ENCODE measurements around the gene BCAS1.
"Not testable (repeated sequence)": the region's sequence is repeated elsewhere in the genome, so short reads cannot be mapped to it uniquely, and the experiment has no call there.

The BCAS1 gene

GRCh38 chr20:54026295-54027064 lies 43.9 kb downstream of the BCAS1 start:
- Histone ChIP-seq H3K4me3 (no peak overlapping the region), H3K27ac (no peak overlapping the region)

DNA sequence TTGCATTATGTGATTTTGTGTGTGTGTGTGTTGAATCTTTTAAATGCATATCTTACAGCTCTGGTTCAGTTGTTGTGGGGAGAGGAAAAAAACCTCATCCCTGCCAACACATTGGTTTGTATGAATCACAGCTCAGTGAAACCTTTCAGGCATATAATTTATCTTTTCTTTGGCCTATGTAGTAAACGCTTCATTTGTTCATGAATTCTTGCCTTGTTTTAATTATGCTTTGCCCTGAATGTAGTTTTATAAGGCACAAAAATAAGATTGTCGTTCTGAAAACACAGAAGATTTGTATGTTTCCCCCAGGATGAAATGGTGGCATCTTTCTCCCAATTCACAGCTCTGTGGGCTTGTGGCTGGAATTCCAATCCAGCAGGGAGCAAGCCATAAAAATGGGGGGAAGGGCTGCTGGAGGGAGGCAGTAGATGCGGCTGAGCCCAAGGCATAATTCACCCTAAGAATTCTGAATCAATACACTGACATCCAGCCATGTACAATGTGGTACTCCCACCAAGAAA lies 45.1 kb downstream of the BCAS1 start:
- Histone ChIP-seq H3K27ac (peak overlapping the region in 5 of 21 experiments; percentile 13 to 40 (median 29)), H3K4me3 (no peak overlapping the region)

GRCh38 chr20:54023406-54023805 lies 47.0 kb downstream of the BCAS1 start:
- Histone ChIP-seq H3K27ac (no peak overlapping the region), H3K4me3 (no peak overlapping the region)

GRCh38 chr20:54021446-54022235 lies 48.8 kb downstream of the BCAS1 start:
- Histone ChIP-seq H3K27ac (no peak overlapping the region), H3K4me3 (no peak overlapping the region)

DNA sequence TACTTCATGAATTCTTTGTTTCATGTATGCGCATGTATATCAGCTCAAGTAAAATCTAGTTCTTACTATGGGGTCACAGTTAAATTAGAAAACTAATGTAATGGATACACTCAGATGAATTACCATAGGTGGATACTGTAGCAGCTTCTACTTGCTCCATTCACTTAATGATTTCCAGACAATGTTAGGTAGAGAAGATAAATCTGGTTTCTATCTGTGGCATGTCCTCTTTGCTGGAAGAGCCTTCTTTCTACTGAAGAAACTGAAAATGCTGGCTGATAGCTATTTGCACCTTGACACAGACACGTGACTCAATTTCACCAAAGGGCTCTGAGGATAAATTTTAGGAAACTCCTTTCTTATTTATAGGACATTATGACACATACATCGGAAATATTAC lies 49.5 kb downstream of the BCAS1 start:
- no peak overlapping the region for H3K27ac ChIP-seq
- no peak overlapping the region for H3K4me3 ChIP-seq

- Histone ChIP-seq H3K27ac (no peak overlapping the region), H3K4me3 (no peak overlapping the region)
These were observed 50.0 kb downstream of the BCAS1 start for GRCh38 chr20:54020348-54020747.

- no peak overlapping the region for H3K4me3 ChIP-seq
- H3K27ac ChIP-seq: no peak overlapping the region
These were observed 50.8 kb downstream of the BCAS1 start for GRCh38 chr20:54019585-54019984.

DNA sequence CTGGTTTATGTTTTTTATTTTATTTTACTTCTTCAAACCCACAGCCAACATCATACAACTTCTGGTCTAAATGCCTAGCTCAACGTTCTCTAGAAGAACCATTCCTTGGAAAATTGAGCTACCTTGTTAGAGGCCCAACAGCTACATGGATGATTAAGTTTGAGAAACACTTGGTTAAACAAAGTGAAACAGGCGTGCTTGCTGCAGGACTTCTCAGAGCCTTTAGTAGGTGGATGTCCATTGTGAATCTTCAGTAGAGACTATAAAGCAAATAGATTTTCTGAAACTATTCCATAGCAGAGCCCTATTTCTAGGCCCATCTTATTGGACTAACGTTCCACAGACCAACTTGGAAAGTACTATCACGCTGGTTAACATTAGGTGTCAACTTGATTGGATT lies 51.3 kb downstream of the BCAS1 start:
- no peak overlapping the region for H3K4me3 ChIP-seq
- no peak overlapping the region for H3K27ac ChIP-seq

DNA sequence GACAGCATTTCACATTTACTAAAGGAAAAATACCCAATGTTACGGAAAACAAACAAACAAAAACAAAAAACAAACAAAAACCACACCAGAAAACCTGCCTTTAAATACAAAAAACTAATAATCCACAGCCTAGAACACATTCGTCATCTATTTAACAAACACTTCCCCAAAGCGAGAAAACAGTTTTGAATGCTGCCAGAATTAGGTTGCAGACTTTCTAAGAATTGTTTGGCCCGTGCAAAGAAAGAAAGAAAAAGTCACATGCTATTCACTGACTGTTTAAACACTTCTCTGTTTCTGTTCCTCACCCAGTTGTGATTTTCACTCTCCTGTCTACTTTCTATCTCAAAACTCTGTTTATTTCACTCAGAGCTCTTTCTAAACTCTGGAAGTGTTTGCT lies 52.5 kb downstream of the BCAS1 start:
- H3K27ac ChIP-seq: peak overlapping the region in 1 of 21 experiments; percentile 39

DNA sequence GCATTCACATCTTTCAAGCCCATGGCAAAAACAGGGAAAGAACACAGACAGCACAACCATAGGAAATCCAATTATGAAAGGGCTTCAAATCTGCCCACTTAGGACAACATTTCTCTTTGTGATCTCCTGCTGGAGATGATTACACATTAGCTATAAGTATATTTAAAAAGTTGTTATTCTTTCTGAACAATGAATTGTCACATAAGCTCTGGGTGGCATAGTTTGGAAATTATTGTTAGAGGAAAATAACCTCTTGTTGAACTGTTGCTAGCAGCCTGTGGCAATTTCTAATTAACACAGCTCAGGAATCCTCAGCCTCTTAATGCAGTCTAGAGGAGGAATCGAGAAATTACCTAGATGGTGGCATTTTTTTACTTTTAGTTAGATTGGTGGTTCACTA lies 54.9 kb downstream of the BCAS1 start:
- no peak overlapping the region for H3K4me3 ChIP-seq
- H3K27ac ChIP-seq: no peak overlapping the region

More for the DNA sequence above, 52.5 kb downstream of the BCAS1 start:
- H3K4me3 ChIP-seq: no peak overlapping the region

GRCh38 chr20:54014293-54014926 lies 56.0 kb downstream of the BCAS1 start:
- no peak overlapping the region for H3K4me3 ChIP-seq
- no peak overlapping the region for H3K27ac ChIP-seq

- H3K27ac ChIP-seq: no peak overlapping the region
- H3K4me3 ChIP-seq: no peak overlapping the region
These were observed 56.9 kb downstream of the BCAS1 start for GRCh38 chr20:54013471-54013870.

DNA sequence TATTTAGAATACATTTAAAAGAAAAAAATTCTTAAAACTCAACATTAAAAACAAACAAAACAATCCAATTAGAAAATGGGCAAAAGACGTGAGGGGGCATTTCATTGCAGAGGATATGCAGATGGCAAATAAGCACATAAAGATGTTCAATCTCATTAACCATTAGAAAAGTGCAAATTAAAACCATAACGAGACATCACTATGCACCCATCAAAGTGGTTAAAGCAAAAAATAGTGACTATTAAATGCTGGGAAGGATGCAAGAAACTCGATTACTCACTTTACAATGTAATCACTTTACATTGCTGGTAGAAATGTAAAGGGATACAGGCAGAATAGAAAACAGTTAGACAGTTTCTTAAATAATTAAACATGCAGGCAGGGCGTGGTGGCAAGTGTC lies 59.0 kb downstream of the BCAS1 start:
- no peak overlapping the region for H3K4me3 ChIP-seq
- H3K27ac ChIP-seq: no peak overlapping the region

GRCh38 chr20:54006216-54006615 lies 64.2 kb downstream of the BCAS1 start:
- not testable (repeated sequence) for H3K4me3 ChIP-seq

GRCh38 chr20:54005524-54005923 lies 64.9 kb downstream of the BCAS1 start:
- Histone ChIP-seq H3K4me3 (no peak overlapping the region), H3K27ac (no peak overlapping the region)

More at GRCh38 chr20:54006216-54006615, 64.2 kb downstream of the BCAS1 start:
- H3K27ac ChIP-seq: not testable (repeated sequence)

DNA sequence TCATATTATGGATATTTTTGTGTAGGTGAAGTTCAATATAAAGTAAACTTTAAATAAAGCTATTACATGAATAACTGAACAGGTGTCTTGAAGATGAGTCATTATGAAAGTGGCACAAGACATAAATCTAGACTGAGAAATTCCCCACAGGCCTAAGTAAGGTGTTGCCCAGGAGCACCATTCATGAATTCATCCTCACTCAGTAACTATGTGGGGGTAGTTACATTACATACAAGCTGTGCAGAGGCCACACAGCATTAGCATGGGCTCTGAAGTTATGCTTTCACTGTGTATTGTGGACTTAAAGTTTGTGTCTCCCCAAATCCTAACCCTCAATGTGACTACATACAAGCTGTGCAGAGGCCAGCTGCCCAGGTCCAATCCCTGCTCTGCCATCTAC lies 65.9 kb downstream of the BCAS1 start:
- no peak overlapping the region for H3K27ac ChIP-seq
- no peak overlapping the region for H3K4me3 ChIP-seq

DNA sequence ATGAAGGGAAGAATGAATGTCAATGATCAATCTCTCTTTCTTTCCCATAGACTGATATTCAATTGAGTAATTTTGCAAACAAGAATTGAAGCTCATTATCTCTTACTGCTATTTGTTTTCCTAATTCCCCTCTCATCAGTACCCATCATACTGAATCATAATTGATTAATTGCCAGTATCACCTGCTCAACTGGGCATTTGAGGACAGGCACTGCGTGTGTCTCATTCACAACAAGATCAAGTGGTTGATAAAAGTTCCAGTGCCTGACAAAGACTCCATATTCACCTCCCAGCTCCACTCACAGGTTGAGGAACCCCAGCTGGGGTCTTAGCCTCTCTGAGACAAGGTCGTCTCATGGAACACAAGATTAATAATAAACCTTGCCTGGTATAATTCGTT lies 67.7 kb downstream of the BCAS1 start:
- Histone ChIP-seq H3K27ac (no peak overlapping the region), H3K4me3 (no peak overlapping the region)

DNA sequence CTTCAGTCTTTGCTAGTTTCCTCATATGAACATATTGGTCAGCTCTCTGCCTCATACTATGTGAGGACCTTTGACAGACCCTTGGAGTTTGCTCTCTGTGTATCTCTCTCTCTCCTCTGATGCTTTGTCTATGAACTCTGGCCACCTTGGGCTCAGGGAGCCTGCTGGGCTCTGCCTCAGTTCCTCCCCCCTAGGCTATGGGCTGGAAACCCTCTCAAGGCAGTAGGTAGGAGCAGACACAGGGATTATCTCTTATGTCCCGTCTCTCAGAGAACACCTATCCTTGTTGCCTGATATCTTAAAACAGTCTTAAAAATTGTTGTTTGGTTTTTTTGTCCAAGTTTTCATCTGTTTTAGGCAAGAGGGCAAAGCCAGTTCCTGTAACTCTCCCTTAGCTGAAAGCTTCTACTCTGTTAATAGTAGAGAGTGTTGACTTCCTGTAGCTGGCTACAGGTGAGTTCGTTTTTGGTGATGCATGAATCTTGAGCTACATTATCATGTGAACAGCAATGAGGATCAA lies 68.3 kb downstream of the BCAS1 start:
- no peak overlapping the region for H3K27ac ChIP-seq

GRCh38 chr20:54000914-54001313 lies 69.5 kb downstream of the BCAS1 start:
- H3K4me3 ChIP-seq: no peak overlapping the region

More for the DNA sequence above, 68.3 kb downstream of the BCAS1 start:
- H3K4me3 ChIP-seq: no peak overlapping the region

GRCh38 chr20:54000262-54000661 lies 70.1 kb downstream of the BCAS1 start:
- H3K4me3 ChIP-seq: no peak overlapping the region
- H3K27ac ChIP-seq: no peak overlapping the region

More at GRCh38 chr20:54000914-54001313, 69.5 kb downstream of the BCAS1 start:
- no peak overlapping the region for H3K27ac ChIP-seq

Measured in skin epidermis (tissue), 12 donors.